Heart left ventricle (tissue), 16 donors: ENCODE results near the gene GZMM. TPM values are rescaled to one million over a fixed set of nuclear protein-coding genes. Genes with fewer than 3 reads are reported as not detected.

Experiments used
- ATAC-seq, 4 donors: fragments of 200-7000 bp; cut with Tn5 transposase; one replicate each; pipeline ENCODE4 v1.9.1; 2020 to 2022; ENCODE audit warnings: moderate library complexity in 4 of 4, mild to moderate bottlenecking in 3 of 4, moderate number of reproducible peaks in 1 of 4
- DNase-seq, 5 donors: peaks; one replicate each; pipeline ENCODE4 v3.0.0-alpha.2; 2020
- H3K27ac ChIP-seq, 12 donors: fragments of 200-600 bp; sonication (generic) in 4 of 12; one replicate each; pipeline versions ENCODE4 v1.5.0 to v1.8.0; 2016 to 2022; ENCODE audit warnings: mild to moderate bottlenecking in 2 of 12
- H3K27me3 ChIP-seq, 9 donors: fragments of 200-600 bp; sonication (generic) in 2 of 9; one replicate each; pipeline versions ENCODE4 v1.5.1 to v1.8.0; 2016 to 2022; ENCODE audit warnings: mild to moderate bottlenecking in 3 of 9
- H3K36me3 ChIP-seq, 9 donors: fragments of 200-600 bp; sonication (generic) in 2 of 9; one replicate each; pipeline versions ENCODE4 v1.5.0 to v1.8.0; 2018 to 2022; ENCODE audit warnings: mild to moderate bottlenecking in 2 of 9
- H3K4me1 ChIP-seq, 12 donors: fragments of 200-600 bp; sonication (generic) in 4 of 12; one replicate each; pipeline versions ENCODE4 v1.5.0 to v1.8.0; 2016 to 2022; ENCODE audit warnings: mild to moderate bottlenecking in 3 of 12
- H3K4me3 ChIP-seq, 12 donors: fragments of 200-600 bp; sonication (generic) in 4 of 12; one replicate each; pipeline versions ENCODE4 v1.5.0 to v1.8.0; 2017 to 2022; ENCODE audit warnings: mild to moderate bottlenecking in 9 of 12, moderate library complexity in 4 of 12
- H3K9me3 ChIP-seq, 12 donors: fragments of 200-600 bp; sonication (generic) in 4 of 12; one replicate each; pipeline versions ENCODE4 v1.5.0 to v1.8.0; 2016 to 2022; ENCODE audit warnings: mild to moderate bottlenecking in 1 of 12
- CTCF ChIP-seq, 12 donors: fragments of 200-600 bp; sonication (generic) in 4 of 12; IDR thresholded peaks; one replicate each; pipeline versions ENCODE4 v1.5.0 to v1.8.0; 2018 to 2022; ENCODE audit warnings: antibody characterized with exemption in 12 of 12, mild to moderate bottlenecking in 5 of 12
- POLR2A ChIP-seq, 2 donors: fragments of 450-650 bp; IDR thresholded peaks; one replicate each; pipeline ENCODE4 v1.6.1; 2017; ENCODE audit warnings: antibody characterized with exemption in 2 of 2, mild to moderate bottlenecking in 2 of 2, moderate library complexity in 2 of 2
- WGBS, 4 donors: extraction: QIAGEN DNeasy Blood & Tissue Kit in 2 of 4; methylation state at CpG; one replicate each; pipeline versions ENCODE4 v1.1.5 to v1.1.7; 2013 to 2018; 5-methylcytosine and 5-hydroxymethylcytosine counted together
- intact Hi-C, 10 donors: fragments of 100-400 bp; cut with DNase I; formaldehyde crosslinking; loops; one replicate each; pipeline versions ENCODE4 v1.11.1 to v1.14.2; 2022
- polyA plus RNA-seq, 2 donors: library from polyadenylated mRNA; stranded (reverse); fragments of 200-250 nt; gene quantifications; one replicate each; pipeline ENCODE4 v1.2.3, GENCODE V29; 2013
- total RNA-seq, 9 donors: library from RNA; depleted of rRNA in 2 of 9; stranded (reverse); fragments of >200 nt in 2 of 9; fragmentation: NEBNext Ultra II Directional in 3 of 9; extraction: Animal tissue kit (Norgen Biotek cat#: 25700) in 3 of 9; gene quantifications; one replicate each; pipeline versions ENCODE4 v1.1.0 to v1.2.4, GENCODE V29; 2016 to 2023
- donor health status: ischemic (EF 13 %, LVEDD 7.1; RV severe dilation, severe dysfunction).
- donor health status: healthy with polysubstance abuse.
- donor health status: DM: no; HTN: yes; CAD: no.
- donor health status: DM: no; HTN: no; CAD: no.
- donor health status: ischemic (EF 25% LVEDD 6.9; RV normal size, moderate dysfunction).
- donor health status: ischemic (EF 25% LVEDD 5.7; RV mildly dilated, moderate dysfunction).
- donor health status: healthy.
- donor health status: DM: yes; HTN: yes; CAD: no.
- donor health status: ischemic (EF 35%, LVEDD 5.7; RV mildly dilated, moderate dysfunction).
- donor health status: nonischemic (EF 11% LVEDD 7.7; RV severe dilation, severe dysfunction).
- donor health status: DM: yes; HTN: yes; CAD: no.
- donor health status: PGD.
- donor health status: ischemic (EF 29% LVEDD 5.4; RV normal size, mild dysfunction).
- donor health status: nonischemic (EF 23%, LVEDD 6.1; RV moderate dilation, normal function).

GZMM gene
- total and polyA plus RNA-seq, 11 donors, result 0.12 to 3.0 (median 0.47) TPM; not detected in 5

GRCh38 chr19:541699-542098 lies 2.2 kb upstream of the GZMM start:
- Histone ChIP-seq H3K4me1 (peaks cover 0 to 23% (median 2%) of the 10 kb centered on the region in 12 donors), H3K27ac (no peak overlapping the region), H3K4me3 (no peak overlapping the region), H3K36me3 (peaks cover 2 to 55% (median 45%) of the 10 kb centered on the region in 9 donors), H3K9me3 (no peaks in the 10 kb centered on the region), H3K27me3 (no peaks in the 10 kb centered on the region)
- intact Hi-C loops, result loop anchor here in 2 of 10 donors (10.0 kb wide), 1 partner anchor 193 kb away; no protein-coding TSS in a partner anchor
- ATAC-seq (no peak), DNase-seq (no peak)
- TF ChIP-seq POLR2A (IDR thresholded peaks at IDR 0.05), result no peak
- TF ChIP-seq CTCF (IDR thresholded peaks at IDR 0.05), result no peak
- 92 to 95% (median 93%) methylated on average over 2 to 26 of the region's 26 CpGs for WGBS, 4 donors

- Histone ChIP-seq H3K4me1 (peaks cover 0 to 23% (median 2%) of the 10 kb centered on the region in 12 donors), H3K36me3 (peaks cover 0 to 49% (median 40%) of the 10 kb centered on the region in 9 donors), H3K4me3 (no peak overlapping the region), H3K9me3 (no peaks in the 10 kb centered on the region), H3K27me3 (no peaks in the 10 kb centered on the region), H3K27ac (no peak overlapping the region)
- intact Hi-C loops, result loop anchor here in 2 of 10 donors (10.0 kb wide), 1 partner anchor 192 kb away; no protein-coding TSS in a partner anchor
- TF ChIP-seq POLR2A (IDR thresholded peaks at IDR 0.05) (no peak), CTCF (IDR thresholded peaks at IDR 0.05) (no peak)
- DNase-seq (no peak), ATAC-seq (peak in 1 of 4 donors; percentile 7)
- WGBS, 4 donors, result 89 to 92% (median 91%) methylated on average over 28 to 34 of the region's 34 CpGs
Measured at GRCh38 chr19:542173-542866, 1.5 kb upstream of the GZMM start.

GRCh38 chr19:547117-547516 lies 3.3 kb downstream of the GZMM start:
- intact Hi-C loops, result loop anchor here in 2 of 10 donors (10.0 kb wide), 1 partner anchor 188 kb away; no protein-coding TSS in a partner anchor
- no peak overlapping the region for H3K27ac ChIP-seq

More at GRCh38 chr19:547117-547516, 3.3 kb downstream of the GZMM start:
- TF ChIP-seq CTCF (IDR thresholded peaks at IDR 0.05) (no peak), POLR2A (IDR thresholded peaks at IDR 0.05) (no peak)
- H3K27me3 ChIP-seq, result no peaks in the 10 kb centered on the region
- H3K9me3 ChIP-seq, result no peaks in the 10 kb centered on the region
- peaks cover 0 to 11% (median 4%) of the 10 kb centered on the region in 9 donors for H3K36me3 ChIP-seq
- H3K4me3 ChIP-seq, result no peak overlapping the region
- peaks cover 0 to 15% (median 0%) of the 10 kb centered on the region in 12 donors for H3K4me1 ChIP-seq
- 89 to 96% (median 90%) methylated on average over 10 to 15 of the region's 15 CpGs for WGBS, 4 donors
- DNase-seq, result peak in 1 of 5 donors; percentile 46
- ATAC-seq, result no peak
